GM06990 (cell line): ENCODE measurements around the gene USP25.

Experiments
- DNase-seq: peaks from one replicate; pipeline ENCODE4 v3.0.0-alpha.2; 2011; ENCODE audit not compliant: insufficient read length; ENCODE audit errors: extremely low read depth
- H3K27me3 ChIP-seq: replicated peaks from 2 replicates; pipeline ENCODE4 v1.6.0; 2011; ENCODE audit warnings: low read length; ENCODE audit not compliant: control insufficient read depth, insufficient read depth
- H3K36me3 ChIP-seq: 2 replicates; pipeline ENCODE4 v1.5.1; 2011; ENCODE audit warnings: low read length; ENCODE audit not compliant: control insufficient read depth, insufficient read depth
- H3K4me3 ChIP-seq: replicated peaks from 2 replicates; pipeline ENCODE4 v1.5.1; 2011; ENCODE audit warnings: low read depth, mild to moderate bottlenecking, control low read depth, low read length
- CTCF ChIP-seq: IDR thresholded peaks from 2 replicates; pipeline ENCODE4 v1.5.1; 2011; ENCODE audit warnings: low read length, control low read depth, mild to moderate bottlenecking, inconsistent platforms; ENCODE audit not compliant: insufficient read depth, poor library complexity, severe bottlenecking

USP25 gene

GRCh38 chr21:15729674-15730483, at the start of gene USP25:
Gene USP25 (plus strand): TSS chr21:15729982. CDS start chr21:15730394, 412 bp downstream.
- H3K27me3 ChIP-seq = no peaks in the 10 kb centered on the region
- no peak for TF ChIP-seq CTCF
- DNase-seq = peak; percentile 89
- H3K4me3 ChIP-seq = peak within 1 kb of the TSS; percentile 72
- H3K36me3 ChIP-seq = no peaks in the 10 kb centered on the region

GRCh38 chr21:15682186-15682895, 47.4 kb upstream of the USP25 start:
- Histone ChIP-seq H3K4me3 (no peak overlapping the region), H3K27me3 (no peaks in the 10 kb centered on the region), H3K36me3 (no peaks in the 10 kb centered on the region)
- TF ChIP-seq CTCF = no peak
- DNase-seq = no peak

- Histone ChIP-seq H3K4me3 (no peak overlapping the region), H3K27me3 (no peaks in the 10 kb centered on the region), H3K36me3 (no peaks in the 10 kb centered on the region)
- DNase-seq = no peak
- no peak for TF ChIP-seq CTCF
Measured at GRCh38 chr21:15682977-15683376, 46.8 kb upstream of the USP25 start.

GRCh38 chr21:15686506-15686905, 43.3 kb upstream of the USP25 start:
- no peak for DNase-seq
- Histone ChIP-seq H3K4me3 (no peak overlapping the region), H3K36me3 (no peaks in the 10 kb centered on the region), H3K27me3 (no peaks in the 10 kb centered on the region)
- TF ChIP-seq CTCF = no peak

- DNase-seq = no peak
- Histone ChIP-seq H3K36me3 (no peaks in the 10 kb centered on the region), H3K4me3 (no peak overlapping the region), H3K27me3 (no peaks in the 10 kb centered on the region)
- TF ChIP-seq CTCF = no peak
Measured at GRCh38 chr21:15687208-15687607, 42.6 kb upstream of the USP25 start.
